H1 (cell line): ENCODE results near the gene HACL1. TPM values are rescaled to one million over a fixed set of nuclear protein-coding genes. Genes with fewer than 3 reads are reported as not detected.

Experiments used
- CTCF ChIA-PET: fragments of 300-600 bp; sonication (Branson Sonifier 250); formaldehyde crosslinking; loops from one replicate; lab custom pipeline; 2021; ENCODE audit not compliant: partially characterized antibody; lab: Charles Lee
- POLR2A ChIA-PET: fragments of 300-600 bp; sonication (Branson Sonifier 250); formaldehyde crosslinking; loops from one replicate; lab custom pipeline; 2021; ENCODE audit warnings: inconsistent platforms; ENCODE audit not compliant: partially characterized antibody; lab: Charles Lee
- DNase-seq, 2 experiments: peaks; one replicate each; pipeline versions ENCODE4 v3.0.0 to v3.0.0-alpha.2; 2010 to 2022; ENCODE audit warnings: low spot score in 2 of 2, low read depth in 1 of 2, mixed read lengths in 1 of 2
- FAIRE-seq: peaks from 2 replicates; lab custom pipeline; 2011; peaks lifted over from hg19 to GRCh38; lab: Jason Lieb, UNC
- H2AFZ ChIP-seq: 2 replicates; pipeline ENCODE4 v1.8.1; 2012; ENCODE audit warnings: low read length, inconsistent platforms
- H2AK5ac ChIP-seq: 2 replicates; pipeline ENCODE4 v1.6.1; 2013; ENCODE audit warnings: low read depth, low read length
- H2BK120ac ChIP-seq: replicated peaks from 2 replicates; pipeline ENCODE3; 2013; ENCODE audit warnings: low read depth, low read length, inconsistent platforms
- H2BK12ac ChIP-seq: 2 replicates; pipeline ENCODE4 v1.6.1; 2013; ENCODE audit warnings: low read depth, low read length
- H2BK15ac ChIP-seq: 2 replicates; pipeline ENCODE4 v1.6.1; 2013; ENCODE audit warnings: low read length
- H2BK20ac ChIP-seq: 2 replicates; pipeline ENCODE4 v1.6.1; 2013; ENCODE audit warnings: low read length
- H2BK5ac ChIP-seq: 2 replicates; pipeline ENCODE4 v1.6.1; 2013; ENCODE audit warnings: low read depth, low read length
- H3K14ac ChIP-seq: 2 replicates; pipeline ENCODE4 v1.6.1; 2013; ENCODE audit warnings: inconsistent platforms; ENCODE audit not compliant: insufficient read length
- H3K18ac ChIP-seq: 2 replicates; pipeline ENCODE4 v1.6.1; 2013; ENCODE audit warnings: low read length; ENCODE audit errors: extremely low read depth
- H3K23ac ChIP-seq: 2 replicates; pipeline ENCODE4 v1.6.1; 2013; ENCODE audit warnings: inconsistent platforms; ENCODE audit not compliant: insufficient read length
- H3K23me2 ChIP-seq: 2 replicates; pipeline ENCODE4 v1.6.1; 2013; ENCODE audit warnings: low read depth, low read length
- H3K27ac ChIP-seq: 2 replicates; pipeline ENCODE4 v1.6.1; 2011; ENCODE audit warnings: low read depth, low read length, inconsistent platforms
- H3K27me3 ChIP-seq, 4 experiments: replicated peaks in 1 of 4; 1 replicate in 1 of 4; 2 replicates in 3 of 4; pipeline versions ENCODE4 v1.6.1 to v1.8.1; 2011 to 2013; ENCODE audit warnings: low read length in 3 of 4, mild to moderate bottlenecking in 3 of 4, inconsistent platforms in 2 of 4, mixed read lengths in 2 of 4, moderate library complexity in 1 of 4; ENCODE audit not compliant: control insufficient read depth in 3 of 4, insufficient read depth in 3 of 4; ENCODE audit errors: extremely low read depth in 1 of 4
- H3K36me3 ChIP-seq, 4 experiments: 2 replicates each; pipeline versions ENCODE4 v1.6.1 to v1.8.1; 2011 to 2013; ENCODE audit warnings: mild to moderate bottlenecking in 4 of 4, low read length in 3 of 4, moderate library complexity in 2 of 4, control low read depth in 1 of 4, inconsistent platforms in 1 of 4; ENCODE audit not compliant: insufficient read depth in 4 of 4, control insufficient read depth in 2 of 4
- H3K4ac ChIP-seq: replicated peaks from 2 replicates; pipeline ENCODE3; 2013; ENCODE audit warnings: low read length, low read depth, mixed read lengths, inconsistent platforms; ENCODE audit not compliant: insufficient read length
- H3K4me1 ChIP-seq, 4 experiments: replicated peaks in 1 of 4; 1 replicate in 1 of 4; 2 replicates in 3 of 4; pipeline versions ENCODE4 v1.6.1 to v1.8.1; 2011 to 2013; ENCODE audit warnings: low read length in 3 of 4, inconsistent platforms in 2 of 4, mixed read lengths in 1 of 4; ENCODE audit not compliant: insufficient read depth in 4 of 4, control insufficient read depth in 3 of 4
- H3K4me2 ChIP-seq, 2 experiments: 2 replicates each; pipeline versions ENCODE4 v1.6.1 to v1.8.1; 2011 to 2013; ENCODE audit warnings: low read depth in 2 of 2, low read length in 2 of 2, control low read depth in 1 of 2, inconsistent platforms in 1 of 2, mild to moderate bottlenecking in 1 of 2; ENCODE audit not compliant: insufficient read depth in 1 of 2
- H3K4me3 ChIP-seq, 4 experiments: fragments of 200-600, 300-600 bp in 1 of 4; sonication (generic), shearing (Covaris generic), sonication (Bioruptor Twin) in 1 of 4; 2 replicates each; pipeline versions ENCODE4 v1.5.1 to v1.8.1; 2011 to 2016; ENCODE audit warnings: low read length in 4 of 4, low read depth in 3 of 4, control low read depth in 2 of 4, inconsistent platforms in 2 of 4, mild to moderate bottlenecking in 2 of 4, mixed read lengths in 1 of 4, moderate library complexity in 1 of 4; ENCODE audit not compliant: insufficient read depth in 2 of 4; ENCODE audit errors: extremely low read depth in 1 of 4
- H3K56ac ChIP-seq: replicated peaks from 2 replicates; pipeline ENCODE3; 2013; ENCODE audit warnings: low read depth, mild to moderate bottlenecking, mixed read lengths, low read length, inconsistent platforms; ENCODE audit not compliant: insufficient read length
- H3K79me1 ChIP-seq: 2 replicates; pipeline ENCODE4 v1.6.1; 2013; ENCODE audit warnings: low read depth, low read length, control low read depth
- H3K79me2 ChIP-seq, 2 experiments: 2 replicates each; pipeline versions ENCODE4 v1.6.1 to v1.8.1; 2012 to 2013; ENCODE audit warnings: low read length in 2 of 2, mild to moderate bottlenecking in 2 of 2, inconsistent platforms in 1 of 2; ENCODE audit not compliant: insufficient read depth in 2 of 2, control insufficient read depth in 1 of 2
- H3K9ac ChIP-seq, 4 experiments: replicated peaks in 1 of 4; 1 replicate in 1 of 4; 2 replicates in 3 of 4; pipeline versions ENCODE4 v1.6.1 to v1.8.1; 2011 to 2013; ENCODE audit warnings: low read depth in 3 of 4, low read length in 3 of 4, control low read depth in 2 of 4, mild to moderate bottlenecking in 2 of 4, moderate library complexity in 2 of 4, inconsistent platforms in 1 of 4; ENCODE audit errors: extremely low read depth in 1 of 4
- H3K9me3 ChIP-seq, 2 experiments: 2 replicates each; pipeline versions ENCODE4 v1.6.1 to v1.8.1; 2012 to 2013; ENCODE audit warnings: mild to moderate bottlenecking in 2 of 2, moderate library complexity in 2 of 2, control low read depth in 1 of 2, inconsistent platforms in 1 of 2, low read depth in 1 of 2, low read length in 1 of 2, mixed read lengths in 1 of 2; ENCODE audit not compliant: insufficient read depth in 2 of 2
- H4K20me1 ChIP-seq, 2 experiments: replicated peaks in 1 of 2; 2 replicates each; pipeline versions ENCODE3 to v1.8.1; 2011 to 2013; ENCODE audit warnings: inconsistent platforms in 2 of 2, low read length in 2 of 2, mild to moderate bottlenecking in 1 of 2; ENCODE audit not compliant: insufficient read depth in 2 of 2, control insufficient read depth in 1 of 2
- H4K5ac ChIP-seq: 2 replicates; pipeline ENCODE4 v1.6.1; 2013; ENCODE audit warnings: low read length, low read depth, mixed read lengths, inconsistent platforms; ENCODE audit not compliant: insufficient read length
- H4K8ac ChIP-seq: 2 replicates; pipeline ENCODE4 v1.8.0; 2013; ENCODE audit warnings: mild to moderate bottlenecking, moderate library complexity, low read length, inconsistent platforms; ENCODE audit not compliant: insufficient read depth; ENCODE audit errors: extremely low read depth
- H4K91ac ChIP-seq: replicated peaks from 2 replicates; pipeline ENCODE3; 2013; ENCODE audit warnings: low read length, mixed read lengths, inconsistent platforms; ENCODE audit not compliant: insufficient read length
- BACH1 ChIP-seq: IDR thresholded peaks from 2 replicates; pipeline ENCODE4 v1.6.1; 2012; ENCODE audit warnings: low read length, improper control_type of control experiment
- CEBPB ChIP-seq: IDR thresholded peaks from 2 replicates; pipeline ENCODE4 v1.6.1; 2012; ENCODE audit warnings: low read depth, low read length
- CTBP2 ChIP-seq: IDR thresholded peaks from 2 replicates; pipeline ENCODE4 v1.7.0; 2011; ENCODE audit warnings: borderline replicate concordance, mild to moderate bottlenecking, moderate library complexity, mixed read lengths, low read length; ENCODE audit not compliant: insufficient read depth, insufficient read length
- EGR1 ChIP-seq: IDR thresholded peaks from 2 replicates; pipeline ENCODE4 v1.6.1; 2011; ENCODE audit warnings: low read depth, low read length, borderline replicate concordance
- GTF2F1 ChIP-seq: IDR thresholded peaks from 2 replicates; pipeline ENCODE4 v1.6.1; 2012; ENCODE audit warnings: low read depth, low read length, improper control_type of control experiment, borderline replicate concordance
- KDM4A ChIP-seq: IDR thresholded peaks from one replicate; pipeline ENCODE4 v1.7.1; 2012; ENCODE audit warnings: low read depth, mild to moderate bottlenecking, moderate library complexity, low read length, inconsistent platforms; ENCODE audit not compliant: severe bottlenecking
- POU5F1 ChIP-seq: IDR thresholded peaks from 2 replicates; pipeline ENCODE4 v1.6.1; 2011; ENCODE audit warnings: low read depth, mild to moderate bottlenecking, low read length, moderate library complexity
- RBBP5 ChIP-seq: IDR thresholded peaks from 2 replicates; pipeline ENCODE4 v1.7.1; 2012; ENCODE audit warnings: low read depth, mild to moderate bottlenecking, inconsistent platforms, low read length, moderate library complexity, borderline replicate concordance
- SAP30 ChIP-seq: fragments of 300-600 bp; sonication (generic); IDR thresholded peaks from 2 replicates; pipeline ENCODE4 v1.7.1; 2012; ENCODE audit warnings: low read length, moderate library complexity, mild to moderate bottlenecking, inconsistent platforms; ENCODE audit not compliant: insufficient read depth, insufficient replicate concordance
- SP2 ChIP-seq: IDR thresholded peaks from 2 replicates; pipeline ENCODE4 v1.6.1; 2012; ENCODE audit warnings: mild to moderate bottlenecking, low read length, inconsistent platforms
- SP4 ChIP-seq: IDR thresholded peaks from 2 replicates; pipeline ENCODE4 v1.6.1; 2012; ENCODE audit warnings: low read length, inconsistent platforms
- WGBS, 2 experiments: shearing (Covaris generic) in 1 of 2; methylation state at CpG; one replicate each; pipeline versions ENCODE4 v1.1.6 to v1.1.7; 2013 to 2015; ENCODE audit warnings: low lambda C conversion rate in 2 of 2, mixed read lengths in 2 of 2, inconsistent platforms in 1 of 2, low coverage in 1 of 2, missing lambda C conversion rate in 1 of 2; ENCODE audit not compliant: insufficient replicate concordance in 2 of 2, insufficient coverage in 1 of 2, insufficient read length in 1 of 2; ENCODE audit errors: extremely low coverage in 1 of 2, missing lambda C conversion rate in 1 of 2; 5-methylcytosine and 5-hydroxymethylcytosine counted together
- polyA plus RNA-seq, 7 experiments: library from polyadenylated mRNA; depleted of rRNA in 3 of 7; stranded (reverse) in 5 of 7; unstranded in 2 of 7; fragments of >200 nt in 5 of 7; fragments of 200-250 nt in 2 of 7; gene quantifications; 1 replicate in 5 of 7; 2 replicates in 1 of 7; 4 replicates in 1 of 7; pipeline versions ENCODE4 v1.2.1 to v1.2.3, GENCODE V29; 2011 to 2013; ENCODE audit warnings: missing spikeins in 2 of 7, mixed read lengths in 2 of 7
- total RNA-seq: library from RNA; stranded (reverse); fragmentation: NEBNext Ultra II Directional; extraction: Animal tissue kit (Norgen Biotek cat#: 25700); gene quantifications from 2 replicates; pipeline ENCODE4 v1.2.1, GENCODE V29; 2021

The HACL1 gene
- total and polyA plus RNA-seq, 2 of the 8 experiments (the other 6 are each of a cell fraction or from before 2014, with no cell fraction given) = 38.2 to 46.0 TPM

DNA sequence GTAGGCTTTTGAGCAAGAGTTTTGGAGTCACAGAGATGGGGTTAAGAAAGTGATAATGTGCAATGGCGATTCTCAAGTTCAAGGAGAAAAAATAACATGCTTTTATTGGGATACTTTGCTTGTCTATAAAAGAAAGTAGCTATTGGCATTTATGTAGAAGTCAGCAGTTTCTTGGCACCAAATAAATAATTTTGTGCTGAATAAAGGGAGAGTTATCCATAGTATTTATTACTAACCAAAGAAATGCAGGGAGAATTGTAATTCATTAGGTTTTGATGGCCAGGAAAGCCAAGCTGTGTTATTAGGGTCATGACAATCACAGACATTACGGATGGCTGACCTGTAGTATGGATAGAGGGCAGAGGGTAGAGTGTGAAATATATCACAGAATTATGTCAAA is 33.3 kb upstream of the HACL1 start:
- Histone ChIP-seq H3K79me1 (no peaks in the 10 kb centered on the region), H3K36me3 (no peaks in the 10 kb centered on the region), H3K4me1 (peaks cover 15 to 47% (median 28%) of the 10 kb centered on the region in 4 experiments), H3K27ac (no peak overlapping the region), H3K9me3 (no peaks in the 10 kb centered on the region), H3K18ac (no peak overlapping the region; the same call in 1 of the 2 replicates), H2BK15ac (no peak overlapping the region), H3K4me3 (no peak overlapping the region), H2AFZ (no peak overlapping the region), H2BK20ac (0 out of 2 replicates have a peak overlapping the region, but pooled peaks have one; percentile 25), H4K20me1 (no peaks in the 10 kb centered on the region), H3K79me2 (no peaks in the 10 kb centered on the region), H2BK12ac (0 out of 2 replicates have a peak overlapping the region, but pooled peaks have one; percentile 72), H3K4ac (peak overlapping the region; percentile 39), H2AK5ac (no peak overlapping the region), H4K91ac (no peak overlapping the region), H3K14ac (no peak overlapping the region), H3K4me2 (no peak overlapping the region), H3K9ac (no peak overlapping the region), H3K56ac (no peak overlapping the region), H4K8ac (no peak overlapping the region), H2BK120ac (peak overlapping the region; percentile 72), H4K5ac (peak overlapping the region; percentile 77), H3K27me3 (no peaks in the 10 kb centered on the region), H3K23me2 (no peaks in the 10 kb centered on the region), H3K23ac (no peak overlapping the region), H2BK5ac (no peak overlapping the region)
- WGBS, 2 experiments = 89% methylated on average over 2 of the region's 2 CpGs; no CpG with 5 or more reads in 1 of the 2 experiments
- ChIA-PET POLR2A (interaction anchor here (0.6 to 3.2 kb wide), 3 partner anchors 20 to 36 kb away, joined by 3 to 12 read pairs (median 4); partner anchors contain the start of genes BTD and HACL1), CTCF (interaction anchor here (1.1 kb wide), 1 partner anchor 178 kb away, joined by 3 read pairs; no protein-coding TSS in a partner anchor)
- DNase-seq (no peak), FAIRE-seq (no peak)
- no peak for TF ChIP-seq KDM4A
- no peak for TF ChIP-seq SP2
- TF ChIP-seq BACH1 = no peak
- TF ChIP-seq SP4 = no peak
- TF ChIP-seq CEBPB = no peak
- no peak for TF ChIP-seq RBBP5
- no peak for TF ChIP-seq SAP30
- no peak for TF ChIP-seq GTF2F1
- no peak for TF ChIP-seq POU5F1
- no peak for TF ChIP-seq CTBP2
- TF ChIP-seq EGR1 = no peak
